NCI-H2081 treated with DMSO at 0.1 percent for 48 hours (cell line): ENCODE data around the gene TLE2.
"Not testable (repeated sequence)": the region's sequence is repeated elsewhere in the genome, so short reads cannot be mapped to it uniquely, and the experiment has no call there.

Experiments
- DNase-seq: peaks from one replicate; lab custom pipeline; 2025; lab: John Stamatoyannopoulos, UW

The TLE2 gene

GRCh38 chr19:3012621-3013262, 16.3 kb downstream of the TLE2 start:
- no peak for DNase-seq

DNA sequence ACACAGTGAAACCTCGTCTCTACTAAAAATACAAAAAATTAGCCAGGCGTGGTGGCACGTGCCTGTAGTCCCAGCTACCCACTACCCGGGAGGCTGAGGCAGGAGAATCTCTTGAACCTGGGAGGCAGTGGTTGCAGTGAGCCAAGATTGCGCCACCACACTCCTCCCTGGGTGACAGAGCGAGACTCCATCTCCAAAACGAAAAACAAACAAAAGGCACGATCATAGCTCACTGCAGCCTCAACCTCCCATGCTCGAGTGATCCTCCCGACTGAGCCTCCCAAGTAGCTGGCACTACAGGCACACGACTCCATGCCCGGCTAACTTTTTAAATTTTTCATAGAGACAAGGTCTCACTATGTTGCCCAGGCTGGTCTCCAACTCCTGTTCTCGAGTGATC, 17.0 kb downstream of the TLE2 start:
- DNase-seq, result not testable (repeated sequence)

DNA sequence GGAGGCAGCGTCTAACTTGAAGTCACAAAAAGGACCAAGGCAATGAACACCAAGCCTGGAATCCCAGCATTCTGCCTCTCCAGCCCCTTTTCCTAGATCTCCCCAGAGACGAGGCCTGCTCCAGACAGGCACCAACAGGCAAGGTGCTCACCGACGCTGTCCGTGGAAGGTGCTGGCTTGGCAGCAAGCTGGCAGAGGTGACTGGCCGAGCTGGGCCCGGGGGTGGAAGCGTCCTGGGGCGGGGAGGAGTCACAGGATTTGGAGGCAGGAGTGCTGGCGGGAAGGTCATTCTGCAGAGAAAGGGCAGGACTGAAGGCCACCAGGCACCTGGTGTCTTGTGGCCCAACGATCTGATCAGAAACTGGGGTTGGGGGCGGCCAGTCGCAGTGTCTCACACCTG, 18.2 kb downstream of the TLE2 start:
- DNase-seq, result no peak

GRCh38 chr19:3008994-3009393, 20.1 kb downstream of the TLE2 start:
- DNase-seq, result no peak

GRCh38 chr19:3007975-3008374, 21.1 kb downstream of the TLE2 start:
- DNase-seq, result no peak

GRCh38 chr19:3006075-3006767, 22.9 kb downstream of the TLE2 start:
- no peak for DNase-seq

GRCh38 chr19:3005345-3005744, 23.7 kb downstream of the TLE2 start:
- DNase-seq, result no peak

DNA sequence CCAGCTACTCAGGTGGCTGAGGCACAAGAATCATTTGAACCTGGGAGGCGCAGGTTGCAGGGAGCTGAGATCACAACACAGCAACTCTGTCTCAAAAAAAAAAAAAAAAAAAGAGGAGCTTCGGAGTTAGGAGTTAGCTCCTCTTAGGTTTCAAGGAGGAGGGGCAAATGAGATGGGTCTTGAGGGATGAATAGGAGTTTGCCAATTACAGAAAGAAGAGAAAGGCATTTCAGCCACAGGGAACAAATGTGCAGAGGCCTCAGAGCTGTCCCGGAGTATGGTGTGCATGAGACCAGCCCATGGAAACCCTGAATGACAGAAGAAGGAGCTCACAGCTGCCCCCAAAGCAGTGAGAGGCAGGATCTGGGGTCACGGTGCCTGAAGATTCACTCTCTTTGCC, 24.6 kb downstream of the TLE2 start:
- no peak for DNase-seq

DNA sequence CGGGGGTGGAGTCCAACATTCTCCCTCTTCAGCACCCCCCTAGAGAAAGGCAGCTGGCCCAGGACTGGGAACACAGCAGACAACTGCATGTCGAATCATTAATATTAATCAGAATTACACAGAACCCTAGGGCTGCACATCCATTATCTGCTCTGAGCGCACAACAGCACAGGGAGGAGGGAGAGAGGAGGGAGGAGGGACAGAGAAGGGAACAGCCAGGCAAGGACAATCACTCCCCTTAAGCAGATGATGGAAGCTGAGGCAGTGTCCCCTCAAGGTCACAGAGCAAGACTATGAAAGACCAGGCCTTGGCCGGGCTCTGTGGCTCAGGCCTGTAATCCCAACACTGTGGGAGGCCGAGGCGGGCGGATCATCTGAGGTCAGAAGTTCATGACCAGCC, 26.0 kb downstream of the TLE2 start:
- no peak for DNase-seq

DNA sequence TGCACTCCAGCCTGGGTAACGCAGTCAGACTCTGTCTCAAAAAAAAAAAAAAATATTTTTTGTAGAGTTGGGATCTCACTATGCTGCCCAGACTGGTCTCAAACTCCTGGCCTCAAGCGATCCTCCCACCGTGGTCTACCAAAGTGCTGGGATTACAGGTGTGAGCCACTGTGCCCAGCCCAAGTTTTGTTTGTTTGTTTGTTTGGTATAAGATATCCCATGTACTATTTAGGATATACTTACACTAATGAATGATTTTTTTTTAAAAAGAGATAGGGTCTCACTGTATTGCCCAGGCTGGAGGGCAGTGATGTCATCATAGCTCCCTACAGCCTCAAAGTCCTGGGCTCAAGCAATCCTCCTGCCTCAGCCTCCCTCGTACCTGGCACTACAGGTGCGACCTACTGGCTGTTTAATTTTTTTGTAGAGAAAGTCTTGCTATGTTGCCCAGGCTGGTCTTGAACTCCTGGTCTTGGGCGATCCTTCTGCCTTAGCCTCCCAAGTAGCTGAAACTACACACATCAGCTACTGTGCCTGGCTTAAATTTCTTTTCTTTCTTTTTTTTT, 27.8 kb downstream of the TLE2 start:
- no peak for DNase-seq

DNA sequence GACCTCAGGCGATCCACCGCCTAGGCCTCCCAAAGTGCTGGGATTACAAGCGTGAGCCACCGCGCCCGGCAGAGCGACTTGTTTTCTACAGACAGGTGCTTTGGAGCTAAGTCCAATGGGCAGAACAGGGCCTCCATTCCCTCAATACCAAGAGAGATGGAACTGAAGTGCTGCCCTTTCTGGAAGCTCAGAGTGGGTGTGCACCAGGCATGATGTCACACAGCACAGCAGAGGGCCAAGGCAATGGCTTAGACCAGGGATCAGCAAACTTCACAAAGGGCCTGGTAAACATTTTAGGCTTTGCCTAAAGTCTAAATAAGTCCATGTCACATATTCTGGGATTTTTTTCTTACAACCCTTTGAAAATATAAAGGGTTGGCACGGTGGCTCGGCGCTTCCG, 30.4 kb downstream of the TLE2 start:
- no peak for DNase-seq

- no peak for DNase-seq
Observed at GRCh38 chr19:2997720-2998119, 31.4 kb downstream of the TLE2 start.

GRCh38 chr19:2994588-2995131, 34.4 kb downstream of the TLE2 start:
- no peak for DNase-seq

- no peak for DNase-seq
Observed at GRCh38 chr19:2993579-2993978, 35.5 kb downstream of the TLE2 start.

GRCh38 chr19:2992958-2993357, 36.1 kb downstream of the TLE2 start:
- DNase-seq, result no peak

- DNase-seq, result not testable (repeated sequence)
Observed at GRCh38 chr19:2992333-2992732, 36.7 kb downstream of the TLE2 start.

GRCh38 chr19:2989236-2989946, 39.7 kb downstream of the TLE2 start:
- no peak for DNase-seq

GRCh38 chr19:2988568-2988967, 40.5 kb downstream of the TLE2 start:
- no peak for DNase-seq

- DNase-seq, result no peak
Observed at GRCh38 chr19:2987797-2988196, 41.3 kb downstream of the TLE2 start.

DNA sequence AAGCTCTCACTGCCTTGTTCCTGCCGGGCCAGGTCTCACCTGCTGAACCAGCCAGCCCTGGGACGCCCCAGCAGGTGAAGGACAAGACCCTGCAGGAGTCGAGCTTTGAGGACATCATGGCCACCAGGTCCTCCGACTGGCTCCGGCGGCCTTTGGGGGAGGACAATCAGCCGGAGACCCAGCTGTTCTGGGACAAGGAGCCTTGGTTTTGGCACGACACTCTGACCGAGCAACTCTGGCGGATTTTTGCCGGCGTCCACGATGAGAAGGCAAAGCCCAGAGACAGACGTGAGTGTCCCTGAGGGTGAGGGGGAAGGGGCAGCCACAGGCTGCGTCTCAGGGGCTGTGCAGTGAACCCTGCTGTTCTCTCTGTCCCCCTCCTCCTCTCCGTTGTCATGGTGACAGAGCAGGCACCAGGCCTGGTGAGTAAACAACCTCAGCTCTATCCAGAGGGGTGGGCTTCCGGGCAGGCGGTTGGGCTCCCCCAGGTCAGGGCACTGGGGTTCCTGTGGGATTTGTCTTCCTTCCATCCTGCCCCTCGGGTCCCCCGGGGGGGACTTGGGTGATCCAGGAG, 42.0 kb downstream of the TLE2 start:
- DNase-seq, result no peak

- DNase-seq, result no peak
Observed at GRCh38 chr19:2984215-2984528, 44.9 kb downstream of the TLE2 start.
